GM21390 (cell line): ENCODE results near the gene ATP6V1B1.

ENCODE experiments used
- ATAC-seq: cut with Tn5 transposase; IDR thresholded peaks from one replicate; pipeline ENCODE4 v1.9.1; 2021; ENCODE audit not compliant: unreplicated experiment

The ATP6V1B1 gene

GRCh38 chr2:70935468-70936164 lies at the start of gene ATP6V1B1:
Gene ATP6V1B1 (plus strand): TSS chr2:70935900. CDS start chr2:70935955, 55 bp downstream.
- no peak for ATAC-seq

GRCh38 chr2:70886541-70886987 lies 49.1 kb upstream of the ATP6V1B1 start:
- ATAC-seq, result no peak

GRCh38 chr2:70887208-70887549 lies 48.5 kb upstream of the ATP6V1B1 start:
- no peak for ATAC-seq

GRCh38 chr2:70887550-70888246 lies 48.0 kb upstream of the ATP6V1B1 start:
- no peak for ATAC-seq

GRCh38 chr2:70888366-70888922 lies 47.3 kb upstream of the ATP6V1B1 start:
- no peak for ATAC-seq

GRCh38 chr2:70888923-70889715 lies 46.6 kb upstream of the ATP6V1B1 start:
- no peak for ATAC-seq

- ATAC-seq, result no peak
These were observed 46.0 kb upstream of the ATP6V1B1 start for GRCh38 chr2:70889716-70890037.

GRCh38 chr2:70890469-70891065 lies 45.1 kb upstream of the ATP6V1B1 start:
- ATAC-seq, result no peak

- ATAC-seq, result no peak
These were observed 43.9 kb upstream of the ATP6V1B1 start for GRCh38 chr2:70891572-70892357.

GRCh38 chr2:70892750-70893149 lies 43.0 kb upstream of the ATP6V1B1 start:
- no peak for ATAC-seq

GRCh38 chr2:70893186-70893585 lies 42.5 kb upstream of the ATP6V1B1 start:
- no peak for ATAC-seq

- no peak for ATAC-seq
These were observed 40.9 kb upstream of the ATP6V1B1 start for GRCh38 chr2:70894765-70895164.

- no peak for ATAC-seq
These were observed 40.5 kb upstream of the ATP6V1B1 start for GRCh38 chr2:70895249-70895648.

- no peak for ATAC-seq
These were observed 39.5 kb upstream of the ATP6V1B1 start for GRCh38 chr2:70895998-70896764.

GRCh38 chr2:70896765-70897202 lies 38.9 kb upstream of the ATP6V1B1 start:
- no peak for ATAC-seq

GRCh38 chr2:70897203-70897976 lies 38.3 kb upstream of the ATP6V1B1 start:
- ATAC-seq, result no peak

GRCh38 chr2:70897977-70898226 lies 37.8 kb upstream of the ATP6V1B1 start:
- ATAC-seq, result no peak

GRCh38 chr2:70898363-70899240 lies 37.1 kb upstream of the ATP6V1B1 start:
- ATAC-seq, result no peak
